ENCODE measurements around the gene KLHDC7B. TPM values are rescaled to one million over a fixed set of nuclear protein-coding genes. Genes with fewer than 3 reads are reported as not detected.

The KLHDC7B gene
- total and polyA plus RNA-seq, 10 of the 15 experiments (the other 5 are each of a cell fraction or from before 2014, with no cell fraction given), result 0.05 to 2.2 (median 0.93) TPM; not detected in 2

- TF ChIP-seq MTA3 (IDR thresholded peaks at IDR 0.05; ENCODE audit: borderline replicate concordance, low read length) (no peak), RAD51 (IDR thresholded peaks at IDR 0.05) (no peak), SPI1 (IDR thresholded peaks at IDR 0.05; ENCODE audit: borderline replicate concordance, insufficient read depth, low read depth, low read length) (no peak), NKRF (conservative IDR thresholded peaks at IDR 0.05) (no peak), IKZF2 (IDR thresholded peaks at IDR 0.05) (peak; percentile 28 to 51; a peak in 2 of 4 replicates), IRF3 (IDR thresholded peaks at IDR 0.05) (no peak), FOS (IDR thresholded peaks at IDR 0.05; ENCODE audit: borderline replicate concordance, extremely low read depth, insufficient read length) (no peak), MAX (IDR thresholded peaks at IDR 0.05; ENCODE audit: low read depth, low read length) (no peak), ATF2 (IDR thresholded peaks at IDR 0.05; ENCODE audit: low read length) (no peak), CBX3 (IDR thresholded peaks at IDR 0.05; ENCODE audit: borderline replicate concordance, low read depth) (no peak), IRF4 (IDR thresholded peaks at IDR 0.05; ENCODE audit: low read depth, low read length) (no peak), PAX5 (IDR thresholded peaks at IDR 0.05; ENCODE audit: borderline replicate concordance, low read depth, low read length) (peak; percentile 77; the same call in 1 of the 2 replicates), TCF7 (IDR thresholded peaks at IDR 0.05; ENCODE audit: borderline replicate concordance) (no peak), IRF5 (IDR thresholded peaks at IDR 0.05; ENCODE audit: borderline replicate concordance) (no peak), BCL11A (IDR thresholded peaks at IDR 0.05; ENCODE audit: low read depth, low read length) (no peak), RAD21 (IDR thresholded peaks at IDR 0.05; ENCODE audit: insufficient read depth, low read depth, low read length) (peak; percentile 38; the same call in 1 of the 2 replicates), SREBF2 (IDR thresholded peaks at IDR 0.05; ENCODE audit: low read length) (no peak), WRNIP1 (IDR thresholded peaks at IDR 0.05; ENCODE audit: borderline replicate concordance, low read depth, low read length) (no peak), CUX1 (IDR thresholded peaks at IDR 0.05; ENCODE audit: insufficient replicate concordance, low read depth, low read length) (no peak)
Observed at GRCh38 chr22:50544078-50544745, 1.5 kb upstream of the KLHDC7B start (continued).

All from GM12878 (cell line).